SKM-1 (cell line): ENCODE data around the gene WDR5.

Source experiments
- DNase-seq: peaks from one replicate; lab custom pipeline; 2025; ENCODE audit not compliant: unreplicated experiment; lab: John Stamatoyannopoulos, UW

Gene WDR5

DNA sequence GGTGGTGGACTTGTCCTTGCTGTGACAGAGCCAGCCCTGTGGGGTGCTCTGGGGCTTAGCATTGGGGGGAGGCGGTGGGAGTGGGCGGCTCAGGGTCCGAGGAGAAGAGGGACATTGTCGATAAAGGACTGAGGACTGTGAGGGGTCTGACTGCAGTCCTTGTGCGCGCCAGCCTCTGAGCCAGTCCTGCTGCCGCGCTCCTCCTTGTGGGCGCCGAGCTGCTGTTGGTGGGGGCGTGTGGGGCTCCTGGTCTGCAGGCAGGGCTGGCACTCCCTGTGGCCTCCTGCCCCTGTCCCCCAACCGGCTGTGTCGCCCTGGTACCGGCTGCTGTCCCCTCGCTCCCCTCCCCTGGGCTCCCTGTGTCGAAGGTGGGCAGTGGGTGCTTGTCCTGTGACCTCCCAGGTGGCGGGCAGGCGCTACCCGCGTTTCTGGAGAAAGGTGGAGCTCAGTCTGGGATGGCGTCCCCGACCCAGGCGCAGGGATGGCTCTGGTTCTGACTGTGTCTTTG lies 21.6 kb downstream of the WDR5 start:
- DNase-seq, result no peak

DNA sequence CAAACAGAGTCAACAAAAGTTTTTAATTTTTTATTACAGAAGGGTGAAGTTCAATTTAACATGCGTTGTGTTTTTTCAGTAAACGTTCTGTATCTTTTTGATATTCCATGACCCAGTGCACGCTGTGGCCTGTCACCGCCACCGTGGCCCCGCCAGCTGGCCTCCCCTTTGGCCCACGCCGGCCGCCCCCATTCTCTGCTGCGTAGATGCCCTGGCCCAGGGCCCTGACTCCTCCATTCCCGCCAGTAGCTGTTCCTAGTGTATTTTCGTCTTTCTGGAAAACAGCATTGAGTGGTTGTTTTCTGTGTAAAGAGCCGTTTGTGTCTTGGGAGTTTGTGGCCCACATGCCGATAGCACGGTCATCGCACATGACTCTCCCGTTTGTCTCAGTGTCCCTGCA lies 22.4 kb downstream of the WDR5 start:
- no peak for DNase-seq

DNA sequence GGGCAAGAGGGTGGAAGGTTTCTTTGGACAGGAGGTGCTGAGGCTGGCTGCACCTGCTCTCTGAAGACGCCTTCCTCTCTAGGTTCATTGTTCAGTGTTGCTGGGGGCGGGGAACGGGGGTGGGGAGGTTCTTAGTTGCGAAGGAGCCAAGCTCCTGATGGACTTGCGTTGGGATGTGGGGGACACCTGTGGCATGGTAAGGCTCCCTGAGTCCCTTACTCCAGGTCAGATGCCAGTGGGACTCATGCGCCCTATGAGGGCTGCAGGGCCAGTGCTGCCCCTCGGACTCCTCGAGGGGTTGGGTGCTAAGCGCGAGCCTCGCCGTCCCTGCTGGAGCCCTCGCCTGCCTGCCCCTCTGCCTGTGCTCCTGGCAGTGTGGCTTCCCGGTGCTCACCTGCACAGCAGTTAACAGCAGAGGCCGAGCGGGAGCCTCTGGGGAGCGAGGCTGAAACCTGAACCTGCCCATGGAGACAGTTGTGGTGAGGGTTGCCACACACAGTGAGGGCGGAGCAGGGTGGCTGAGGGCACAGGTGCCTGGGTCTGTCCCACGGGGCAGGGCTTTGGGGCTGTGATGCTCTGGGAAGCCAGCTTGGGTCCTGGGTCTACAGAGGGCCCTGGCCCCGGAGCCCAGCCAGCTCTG lies 23.0 kb downstream of the WDR5 start:
- DNase-seq, result no peak

DNA sequence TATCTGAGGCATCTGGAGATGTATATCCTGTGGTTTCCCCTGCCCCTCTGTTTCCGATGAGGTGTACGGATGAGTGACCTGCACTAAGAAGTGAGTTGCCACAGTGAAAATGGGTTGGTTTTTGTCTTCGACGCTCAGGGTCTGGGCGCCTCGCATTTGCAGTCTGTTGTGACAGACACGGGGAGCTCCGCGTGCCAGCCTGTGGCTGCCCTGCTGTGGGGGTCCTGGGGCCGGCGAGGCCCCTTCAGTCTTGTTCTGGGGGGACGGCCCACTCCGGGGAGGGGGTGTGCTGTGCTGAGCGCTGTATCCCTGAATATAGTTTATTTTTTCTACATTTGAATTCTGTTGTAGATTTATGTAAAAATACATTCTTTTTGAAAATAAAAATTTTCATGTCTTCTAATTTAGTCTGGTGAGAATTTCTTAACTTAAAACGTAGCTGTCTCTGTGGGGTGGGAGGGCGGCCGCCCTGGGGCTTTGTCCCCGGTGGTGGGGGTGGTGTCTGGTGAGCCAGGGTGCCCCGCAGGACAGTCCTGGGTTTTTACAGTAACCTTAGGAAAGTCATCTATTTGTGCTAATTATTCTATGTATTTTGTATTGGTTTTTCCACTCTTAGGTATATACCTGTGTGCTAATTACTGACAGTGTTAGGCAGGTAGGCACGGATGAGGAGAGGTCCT lies 23.8 kb downstream of the WDR5 start:
- DNase-seq, result no peak

DNA sequence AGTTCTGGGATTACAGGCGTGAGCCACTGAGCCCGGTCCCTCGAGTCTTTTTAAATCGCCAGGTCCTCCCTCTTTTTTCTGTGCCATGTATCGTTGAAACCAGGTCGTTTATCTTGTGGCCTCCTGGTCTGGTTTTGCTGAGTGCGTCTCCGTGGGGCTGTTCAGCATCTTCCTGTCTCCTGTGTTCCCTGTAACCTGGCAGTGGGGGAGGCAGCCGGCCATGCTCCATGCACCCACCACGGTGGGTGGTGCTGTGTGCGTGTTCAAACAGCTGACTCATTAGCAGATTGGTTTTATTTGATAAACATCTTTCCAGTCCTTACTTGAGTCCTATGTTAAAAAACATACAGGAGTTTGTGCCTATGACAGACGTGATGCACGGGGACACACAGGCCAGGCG lies 25.8 kb downstream of the WDR5 start:
- no peak for DNase-seq

DNA sequence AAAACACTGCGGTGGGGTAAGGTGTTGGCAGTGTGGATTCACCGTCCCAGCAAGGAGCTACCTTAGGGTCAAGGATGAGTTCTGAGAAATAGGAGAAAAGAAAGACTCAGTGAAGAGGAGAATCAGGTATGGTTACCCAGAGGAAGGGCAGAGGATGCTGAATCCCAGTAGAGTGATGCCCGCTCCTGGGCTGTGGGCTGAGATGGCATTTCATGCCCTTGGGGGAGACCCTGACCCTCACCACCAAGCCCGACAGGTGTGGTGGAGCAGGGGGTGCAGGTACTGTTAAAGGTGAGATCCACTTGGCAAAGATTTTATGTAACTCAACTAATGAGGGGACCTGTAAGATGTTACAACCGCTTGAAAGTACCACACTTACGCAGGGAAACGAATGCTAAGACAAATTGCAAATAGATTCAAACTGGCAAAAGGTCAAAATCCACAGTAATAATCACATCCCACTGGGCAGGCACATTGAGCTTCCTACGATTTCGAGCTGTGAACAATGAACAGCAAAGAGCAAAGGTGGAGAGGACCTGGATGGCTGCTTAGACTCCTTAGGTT lies 26.4 kb downstream of the WDR5 start:
- no peak for DNase-seq

DNA sequence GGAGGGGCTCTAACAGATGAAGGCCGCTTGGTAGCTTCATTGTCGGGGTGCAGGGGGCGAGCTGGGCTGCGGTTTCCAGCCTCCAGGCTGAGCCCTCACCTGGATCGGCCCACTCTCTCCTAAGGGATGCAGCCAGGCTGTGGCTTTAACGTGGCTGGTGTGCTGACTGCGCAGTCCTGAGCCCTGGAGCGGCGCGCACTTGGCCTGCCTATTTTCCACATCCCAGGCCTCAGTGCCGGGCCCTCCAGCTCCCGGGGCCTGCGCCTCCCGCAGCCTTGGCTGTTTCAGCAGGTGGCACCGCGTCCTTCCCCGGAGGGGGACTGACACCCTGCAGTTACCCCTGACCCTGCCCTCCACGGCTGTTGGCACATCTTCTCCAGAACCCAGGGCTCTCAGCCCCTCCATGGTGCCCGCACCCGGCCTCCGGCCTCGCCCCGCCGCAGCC lies 27.1 kb downstream of the WDR5 start:
- DNase-seq, result no peak

DNA sequence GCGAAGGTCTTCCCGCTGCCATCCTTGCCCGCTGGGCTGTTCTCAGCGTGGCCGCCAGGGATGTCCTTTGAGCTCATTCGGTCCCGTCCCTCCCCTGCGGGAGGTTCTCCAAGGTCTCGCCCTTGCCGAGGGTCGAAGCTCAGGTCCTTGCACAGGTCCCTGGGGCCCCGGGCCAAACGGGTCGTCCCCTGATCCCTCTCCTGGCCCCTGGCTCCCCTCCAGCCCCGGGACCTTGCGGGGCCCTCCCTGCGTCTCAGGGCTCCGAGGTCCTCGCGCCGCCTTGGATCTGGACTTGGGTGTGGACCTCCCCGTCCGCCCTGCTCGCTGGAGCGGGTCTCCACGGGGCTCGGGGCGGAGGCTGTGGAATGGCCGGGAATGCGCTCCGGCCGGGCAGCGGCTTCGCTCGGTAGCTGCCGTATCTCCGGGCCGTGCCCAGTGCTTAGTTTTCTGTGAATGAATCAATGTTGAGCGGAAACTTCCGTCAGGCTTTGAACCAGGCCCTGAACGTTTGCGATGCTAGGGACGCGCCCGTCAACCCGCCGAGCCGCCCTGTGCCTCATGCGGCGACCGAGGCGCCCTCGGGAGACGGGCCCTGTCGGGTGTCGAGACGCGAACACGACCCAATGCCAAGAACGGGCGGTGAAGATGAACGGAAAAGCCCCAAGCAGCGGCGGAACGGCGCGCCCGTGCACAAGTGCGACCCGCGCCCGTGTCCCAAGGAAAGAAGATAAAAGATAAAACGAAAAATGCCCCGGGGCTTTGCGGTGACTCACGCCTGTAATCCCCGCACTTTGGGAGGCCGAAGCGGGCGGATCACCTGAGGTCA lies 27.7 kb downstream of the WDR5 start:
- DNase-seq, result no peak

DNA sequence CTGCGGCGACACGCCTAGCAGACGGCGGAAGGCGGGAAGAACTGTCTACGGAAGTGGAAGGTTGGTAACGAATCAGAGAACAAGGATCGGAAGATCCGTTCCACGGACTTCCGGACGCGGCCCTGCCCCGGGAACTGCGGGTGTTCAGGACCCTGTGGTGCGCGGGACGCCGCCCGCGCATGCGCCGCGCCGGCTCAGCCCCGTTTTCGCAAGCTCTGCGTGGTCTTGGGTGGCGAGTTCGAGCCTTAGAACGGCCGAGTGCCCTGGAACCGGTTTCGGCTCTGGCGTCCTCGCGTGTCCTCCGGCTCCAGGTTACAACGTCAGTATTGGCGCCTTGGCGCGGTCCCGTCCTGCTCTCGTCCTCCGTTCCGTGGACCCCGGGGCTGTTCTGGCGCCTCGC lies 29.0 kb downstream of the WDR5 start:
- DNase-seq, result no peak

DNA sequence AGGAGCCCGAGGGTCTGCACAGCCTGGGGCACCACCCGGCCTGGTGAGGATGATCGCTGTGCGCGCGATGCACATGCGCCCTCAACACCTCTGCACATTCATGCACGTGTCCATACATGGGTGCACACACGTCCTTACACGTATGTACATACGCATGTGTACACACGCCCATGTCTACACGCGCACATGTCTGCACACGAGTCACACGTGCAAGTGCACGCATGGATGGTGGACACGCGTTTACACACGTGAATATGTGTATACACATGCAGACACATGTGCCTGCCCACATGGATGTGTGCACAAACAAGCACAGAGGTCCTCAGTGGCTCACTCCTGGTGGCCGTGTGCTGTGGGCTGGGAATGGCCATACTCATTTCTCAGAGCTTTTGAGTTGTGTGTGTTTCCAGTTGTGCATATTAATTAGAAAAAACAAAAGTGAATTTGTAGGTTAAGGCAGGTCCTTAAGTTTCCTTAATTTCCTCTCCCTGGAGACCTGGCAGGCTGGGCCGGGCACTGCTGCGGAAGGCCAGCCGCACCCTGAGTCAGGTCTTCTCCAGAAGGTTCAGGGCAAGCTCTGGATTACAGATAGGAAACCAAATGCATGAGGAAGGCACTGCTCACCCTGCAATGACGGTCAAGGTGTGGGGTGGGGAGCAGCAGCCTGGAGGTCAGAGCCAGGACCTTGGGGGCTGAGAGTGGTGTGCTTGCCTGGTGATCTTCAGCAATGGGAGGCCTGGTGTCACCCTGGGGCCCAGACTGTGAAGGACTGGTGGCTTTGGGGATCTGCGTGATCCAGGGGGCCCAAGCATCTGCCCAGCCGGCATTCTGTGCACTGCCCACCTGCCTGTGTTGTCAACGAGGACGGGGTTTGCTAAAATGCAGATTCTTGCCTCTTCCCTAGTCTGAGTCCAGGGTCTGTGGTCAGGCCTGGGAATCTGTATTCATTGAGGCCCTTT lies 29.8 kb downstream of the WDR5 start:
- no peak for DNase-seq

DNA sequence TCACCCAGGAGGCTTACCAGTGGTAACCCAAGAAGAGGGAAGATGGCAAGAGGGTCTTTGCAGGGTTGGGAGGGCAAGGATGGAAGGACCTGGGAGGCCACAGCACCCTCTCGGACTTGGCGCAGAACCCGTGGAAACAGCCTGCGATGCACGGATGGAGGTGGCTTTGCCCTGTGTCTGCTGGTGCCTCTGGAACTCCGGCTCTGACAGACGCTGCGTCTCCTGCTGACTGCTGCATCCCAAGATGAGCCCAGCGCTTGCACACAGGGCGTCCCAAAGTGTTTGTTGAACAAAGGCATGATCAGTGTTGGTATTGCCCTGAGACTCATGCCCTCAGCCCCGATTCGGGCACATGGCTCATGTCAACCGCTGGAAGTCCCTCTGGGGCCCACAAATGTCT lies 30.5 kb downstream of the WDR5 start:
- DNase-seq, result no peak

DNA sequence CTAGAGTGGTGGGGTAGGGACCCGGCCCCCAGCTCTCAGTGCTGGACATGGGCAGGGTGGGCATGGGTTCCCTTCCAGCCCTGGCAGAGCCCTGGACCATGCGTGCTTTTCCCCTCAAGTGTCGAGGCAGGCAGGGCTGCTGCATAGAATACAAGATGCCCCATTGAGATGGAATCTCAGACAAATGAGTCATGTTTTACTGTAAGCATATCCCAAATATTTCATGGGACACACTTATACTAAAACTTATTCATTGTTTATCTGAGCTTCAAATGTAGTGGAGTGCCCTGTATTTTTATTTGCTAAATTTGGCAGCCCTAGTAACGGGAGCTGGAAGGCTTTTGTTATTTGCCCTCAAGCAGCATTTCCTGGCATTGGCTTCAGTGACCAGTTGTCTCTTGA lies 31.6 kb downstream of the WDR5 start:
- no peak for DNase-seq

DNA sequence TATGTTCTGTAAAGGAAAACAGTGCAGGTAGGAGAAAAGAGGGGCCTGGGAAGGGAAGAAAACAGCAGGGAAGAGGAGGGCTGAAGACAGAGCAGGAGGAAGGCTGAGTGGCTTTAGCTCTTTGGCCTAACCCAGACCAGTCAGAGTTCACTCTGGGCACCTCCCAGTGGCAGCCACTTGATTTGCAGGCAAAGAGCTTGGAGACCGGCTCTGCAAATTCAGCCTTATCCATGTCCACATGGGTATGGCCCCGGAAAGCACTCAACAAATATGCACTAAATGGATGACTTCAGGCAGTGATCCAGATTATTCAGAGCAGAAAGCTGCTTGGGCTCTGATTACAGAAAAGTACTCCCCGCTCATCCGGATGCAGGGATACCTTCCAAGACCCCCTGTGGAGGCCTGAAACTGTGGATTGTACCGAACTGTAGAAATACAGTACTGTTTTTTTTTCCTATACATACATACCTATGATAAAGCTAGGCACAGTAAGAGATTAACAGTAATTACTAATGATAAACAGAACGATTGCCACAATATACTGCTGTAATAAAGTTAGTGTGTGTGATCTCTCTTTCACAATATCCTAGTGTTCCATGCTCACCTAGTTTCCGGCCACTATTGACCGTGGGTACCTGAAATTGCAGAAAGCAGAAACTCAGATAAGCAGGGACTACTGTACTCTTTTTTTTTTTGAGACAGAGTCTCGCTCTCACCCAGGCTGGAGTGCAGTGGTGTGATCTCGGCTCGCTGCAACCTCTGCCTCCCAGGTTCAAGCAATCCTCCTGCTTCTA lies 33.1 kb downstream of the WDR5 start:
- no peak for DNase-seq

DNA sequence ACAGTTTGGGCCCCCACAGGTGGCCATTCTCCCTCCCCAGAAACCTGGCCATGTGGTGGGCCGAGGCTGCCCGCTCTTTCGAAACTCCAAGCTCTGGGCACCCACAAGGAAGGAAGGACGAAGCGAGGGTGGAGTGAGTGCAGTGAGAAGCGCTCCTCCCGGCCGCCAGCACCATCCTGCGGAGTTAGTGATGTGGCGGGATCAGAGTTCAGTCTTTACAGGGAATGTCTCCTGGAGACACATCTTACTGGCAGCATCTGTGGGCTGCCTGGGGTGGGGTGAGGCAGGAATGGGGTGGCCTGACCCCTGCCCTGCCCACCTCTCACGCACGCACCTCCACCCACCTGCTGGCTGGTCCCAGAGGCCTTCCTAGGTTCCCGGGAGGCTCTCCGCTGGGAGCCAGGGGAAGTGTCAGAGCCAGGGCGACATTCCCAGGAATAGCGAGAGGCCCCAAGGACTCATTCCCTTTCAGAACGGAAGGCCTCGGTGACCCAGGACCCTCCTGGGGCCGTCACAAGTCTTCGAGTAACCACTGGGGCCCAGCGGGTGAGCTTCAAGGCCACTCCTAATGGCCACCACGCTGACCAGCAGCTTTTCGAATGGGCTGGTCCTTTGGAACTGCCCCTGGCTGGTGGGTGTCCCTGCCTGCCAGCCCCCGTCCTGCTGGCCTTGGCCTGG lies 34.0 kb downstream of the WDR5 start:
- DNase-seq, result no peak

DNA sequence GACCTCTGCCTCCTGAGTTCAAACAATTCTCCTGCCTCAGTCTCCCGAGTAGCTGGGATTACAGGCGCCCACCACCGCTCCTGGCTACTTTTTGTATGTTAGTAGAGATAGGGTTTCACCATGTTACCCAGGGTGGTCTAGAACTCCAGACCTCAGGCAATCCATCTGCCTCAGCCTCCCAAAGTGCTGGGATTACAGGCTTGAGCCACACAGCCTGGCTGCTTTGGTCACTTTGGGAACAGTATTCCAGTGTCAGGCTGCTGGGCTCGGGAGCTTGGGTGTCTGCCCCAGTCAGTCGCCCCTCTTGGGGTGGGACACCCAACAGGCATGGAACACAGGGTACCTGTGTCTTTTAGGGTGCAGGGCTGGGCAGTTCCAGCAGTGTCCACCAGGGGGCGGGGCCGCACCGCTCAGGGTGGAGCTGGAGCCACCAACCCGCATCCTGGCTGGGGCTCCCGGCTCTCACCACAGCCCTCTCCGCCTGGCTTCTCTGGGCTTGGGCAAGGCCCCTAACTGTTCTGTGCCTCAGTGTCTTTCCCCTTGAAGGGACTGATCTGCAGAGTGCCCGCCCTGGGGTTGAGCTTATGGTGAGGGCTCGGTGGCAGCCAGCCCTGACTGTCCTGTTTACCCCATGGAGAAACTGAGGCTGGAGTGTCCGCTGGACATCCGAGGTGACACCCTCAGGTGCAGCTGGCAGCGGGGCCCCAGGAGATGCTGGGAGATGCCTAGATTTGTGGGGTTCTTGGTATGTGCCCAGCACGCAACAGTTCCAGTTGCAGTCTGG lies 34.8 kb downstream of the WDR5 start:
- DNase-seq, result no peak

DNA sequence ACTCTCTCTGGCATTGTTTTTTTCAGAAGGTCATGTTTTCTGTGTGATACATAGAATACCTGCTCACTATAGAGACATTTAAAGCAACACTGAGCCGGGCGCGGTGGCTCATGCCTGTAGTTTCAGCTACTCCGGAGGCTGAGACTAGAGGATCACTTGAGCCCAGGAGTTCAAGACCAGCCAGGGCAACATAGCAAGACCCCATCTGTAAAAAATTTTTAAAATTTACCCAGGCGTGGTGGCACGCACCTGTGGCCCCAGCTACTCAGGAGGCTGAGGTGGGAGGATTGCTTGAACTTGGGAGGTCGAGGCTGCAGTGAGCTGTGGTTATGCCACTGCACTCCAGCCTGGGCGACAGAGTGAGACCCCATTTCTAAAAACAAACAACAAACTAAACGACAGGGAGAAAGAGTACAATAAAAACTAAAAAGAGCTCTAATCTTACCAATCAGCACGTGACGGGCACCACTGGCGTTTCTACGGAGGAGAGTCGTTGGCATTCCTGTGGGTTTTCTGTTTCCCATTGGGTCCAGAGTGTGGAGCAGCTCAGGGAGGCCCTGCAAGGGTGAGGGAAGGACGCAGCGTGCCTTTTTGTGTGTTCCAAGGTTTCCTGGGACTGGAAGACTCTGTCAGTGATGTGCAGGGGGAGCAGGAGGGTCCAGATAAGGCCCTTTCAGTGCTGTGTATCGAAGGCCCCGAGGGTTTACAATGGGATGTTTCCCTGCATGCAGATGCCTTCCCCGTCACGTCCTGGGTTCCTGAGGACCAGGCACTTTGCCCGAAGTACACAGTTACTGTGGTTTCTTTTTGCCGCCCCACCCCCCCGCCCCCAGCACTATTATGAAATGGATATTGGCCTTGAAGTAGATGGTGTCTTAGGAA lies 35.7 kb downstream of the WDR5 start:
- no peak for DNase-seq
